Activated CD4-positive, alpha-beta memory T cell treated with anti-CD3 and anti-CD28 coated beads for 36 hours (primary cell): ENCODE results near the gene GUCA1A. TPM values are rescaled to one million over a fixed set of nuclear protein-coding genes. Genes with fewer than 3 reads are reported as not detected.
A peak's percentile ranks its signal among the peaks of the same experiment; 100 is the strongest.
"Not testable (repeated sequence)": the region's sequence is repeated elsewhere in the genome, so short reads cannot be mapped to it uniquely, and the experiment has no call there.

Source experiments
- CTCF ChIA-PET: fragments of 350-600 bp; sonication (Branson Sonifier 250); formaldehyde crosslinking; loops from one replicate; lab custom pipeline; 2021; ENCODE audit warnings: antibody characterized with exemption, inconsistent platforms; lab: Charles Lee
- POLR2A ChIA-PET: fragments of 350-600 bp; sonication (Branson Sonifier 250); formaldehyde crosslinking; loops from one replicate; lab custom pipeline; 2021; ENCODE audit warnings: antibody characterized with exemption; lab: Charles Lee
- DNase-seq: peaks from one replicate; pipeline ENCODE4 v3.0.0-alpha.2; 2020
- H3K27ac Mint-ChIP-seq: one replicate; pipeline ENCODE4 v1.8.0; 2021; ENCODE audit warnings: mixed read lengths
- H3K27me3 Mint-ChIP-seq: one replicate; pipeline ENCODE4 v1.8.0; 2021; ENCODE audit warnings: mixed read lengths
- H3K36me3 Mint-ChIP-seq: one replicate; pipeline ENCODE4 v1.8.0; 2021; ENCODE audit warnings: mixed read lengths
- H3K4me1 Mint-ChIP-seq: one replicate; pipeline ENCODE4 v1.8.0; 2021; ENCODE audit warnings: low read depth, mixed read lengths
- H3K4me3 Mint-ChIP-seq: one replicate; pipeline ENCODE4 v1.8.0; 2021; ENCODE audit warnings: mild to moderate bottlenecking, mixed read lengths
- H3K9me3 Mint-ChIP-seq: one replicate; pipeline ENCODE4 v1.8.0; 2021; ENCODE audit warnings: mixed read lengths
- intact Hi-C: fragments of 100-400 bp; cut with micrococcal nuclease; formaldehyde crosslinking; loops from one replicate; pipeline ENCODE4 v1.15.1; 2023
- total RNA-seq, 2 experiments: library from RNA; stranded (reverse); gene quantifications; one replicate each; pipeline ENCODE4 v1.2.3, GENCODE V29; 2021

Gene GUCA1A
- total RNA-seq, 2 experiments from 2014 or later, result not detected

GRCh38 chr6:42200035-42200434, 26.9 kb downstream of the GUCA1A start:
- Mint-ChIP-seq H3K9me3 (peaks cover 3% of the 10 kb centered on the region), H3K4me1 (peaks cover 2% of the 10 kb centered on the region), H3K36me3 (peaks cover 21% of the 10 kb centered on the region), H3K27me3 (no peaks in the 10 kb centered on the region), H3K4me3 (no peak overlapping the region), H3K27ac (no peak overlapping the region)
- ChIA-PET POLR2A (interaction anchor here (0.7 kb wide), 1 partner anchor 254 kb away, joined by 3 read pairs; no protein-coding TSS in a partner anchor), CTCF (interaction anchor here (1.3 to 2.9 kb wide), 2 partner anchors 15 to 95 kb away, joined by 4 to 12 read pairs; no protein-coding TSS in a partner anchor)
- intact Hi-C loops, result no loop called here
- no peak for DNase-seq

GRCh38 chr6:42201382-42201781, 28.2 kb downstream of the GUCA1A start:
- ChIA-PET CTCF (interaction anchor here (2.9 kb wide), 1 partner anchor 13 kb away, joined by 12 read pairs; no protein-coding TSS in a partner anchor), POLR2A (no interaction called here)

GRCh38 chr6:42202131-42202915, 29.2 kb downstream of the GUCA1A start:
- peaks cover 28% of the 10 kb centered on the region for H3K36me3 Mint-ChIP-seq
- ChIA-PET POLR2A (interaction anchor here (1.0 kb wide), 1 partner anchor 103 kb away, joined by 3 read pairs; no protein-coding TSS in a partner anchor), CTCF (interaction anchor here (1.4 to 2.9 kb wide), 3 partner anchors 12 to 345 kb away, joined by 5 to 12 read pairs (median 8); no protein-coding TSS in a partner anchor)
- H3K27ac Mint-ChIP-seq, H3K27me3 Mint-ChIP-seq, H3K9me3 Mint-ChIP-seq, H3K4me1 Mint-ChIP-seq, intact Hi-C loops, H3K4me3 Mint-ChIP-seq, DNase-seq: not testable (repeated sequence)

More at GRCh38 chr6:42201382-42201781, 28.2 kb downstream of the GUCA1A start:
- H3K27ac Mint-ChIP-seq, result no peak overlapping the region
- intact Hi-C loops, result no loop called here
- no peak for DNase-seq
- peaks cover 24% of the 10 kb centered on the region for H3K36me3 Mint-ChIP-seq
- no peak overlapping the region for H3K4me3 Mint-ChIP-seq
- H3K9me3 Mint-ChIP-seq, result peaks cover 3% of the 10 kb centered on the region
- H3K4me1 Mint-ChIP-seq, result peaks cover 2% of the 10 kb centered on the region
- no peaks in the 10 kb centered on the region for H3K27me3 Mint-ChIP-seq

GRCh38 chr6:42203183-42203582, 30.0 kb downstream of the GUCA1A start:
- ChIA-PET POLR2A (no interaction called here), CTCF (interaction anchor here (1.4 to 1.6 kb wide), 2 partner anchors 11 to 344 kb away, joined by 5 to 8 read pairs; no protein-coding TSS in a partner anchor)
- Mint-ChIP-seq H3K9me3 (peaks cover 3% of the 10 kb centered on the region), H3K36me3 (peaks cover 36% of the 10 kb centered on the region), H3K4me1 (peaks cover 8% of the 10 kb centered on the region), H3K4me3 (no peak overlapping the region), H3K27ac (no peak overlapping the region), H3K27me3 (no peaks in the 10 kb centered on the region)
- DNase-seq, result no peak
- intact Hi-C loops, result no loop called here

GRCh38 chr6:42204768-42205282, 31.7 kb downstream of the GUCA1A start:
- ChIA-PET CTCF (interaction anchor here (0.9 to 2.5 kb wide), 3 partner anchors 10 to 343 kb away, joined by 3 to 7 read pairs (median 3); no protein-coding TSS in a partner anchor), POLR2A (no interaction called here)
- Mint-ChIP-seq H3K4me3 (no peak overlapping the region), H3K36me3 (peaks cover 42% of the 10 kb centered on the region), H3K4me1 (peaks cover 7% of the 10 kb centered on the region), H3K27me3 (no peaks in the 10 kb centered on the region), H3K9me3 (peaks cover 3% of the 10 kb centered on the region), H3K27ac (no peak overlapping the region)
- intact Hi-C loops, result no loop called here
- DNase-seq, result no peak

- peaks cover 42% of the 10 kb centered on the region for H3K36me3 Mint-ChIP-seq
- DNase-seq, H3K4me1 Mint-ChIP-seq, H3K27ac Mint-ChIP-seq, H3K27me3 Mint-ChIP-seq, H3K9me3 Mint-ChIP-seq, POLR2A ChIA-PET, H3K4me3 Mint-ChIP-seq, intact Hi-C loops: not testable (repeated sequence)
- CTCF ChIA-PET, result interaction anchor here (1.2 kb wide), 1 partner anchor 103 kb away, joined by 3 read pairs; no protein-coding TSS in a partner anchor
Observed at GRCh38 chr6:42207559-42207958, 34.4 kb downstream of the GUCA1A start.

GRCh38 chr6:42210551-42210950, 37.4 kb downstream of the GUCA1A start:
- ChIA-PET CTCF (no interaction called here), POLR2A (no interaction called here)
- peaks cover 17% of the 10 kb centered on the region for H3K4me1 Mint-ChIP-seq
- peaks cover 46% of the 10 kb centered on the region for H3K36me3 Mint-ChIP-seq
- no peak for DNase-seq
- intact Hi-C loops, result no loop called here
- H3K27me3 Mint-ChIP-seq, result no peaks in the 10 kb centered on the region
- no peak overlapping the region for H3K4me3 Mint-ChIP-seq
- no peaks in the 10 kb centered on the region for H3K9me3 Mint-ChIP-seq
- H3K27ac Mint-ChIP-seq, result no peak overlapping the region

- ChIA-PET POLR2A (no interaction called here), CTCF (interaction anchor here (0.9 to 1.8 kb wide), 2 partner anchors 335 to 336 kb away, joined by 4 to 8 read pairs; no protein-coding TSS in a partner anchor)
- H3K9me3 Mint-ChIP-seq, result no peaks in the 10 kb centered on the region
- intact Hi-C loops, result no loop called here
- no peak for DNase-seq
- no peak overlapping the region for H3K4me3 Mint-ChIP-seq
- H3K36me3 Mint-ChIP-seq, result peaks cover 42% of the 10 kb centered on the region
- H3K4me1 Mint-ChIP-seq, result peaks cover 26% of the 10 kb centered on the region
- H3K27ac Mint-ChIP-seq, result no peak overlapping the region
- no peaks in the 10 kb centered on the region for H3K27me3 Mint-ChIP-seq
Observed at GRCh38 chr6:42211726-42212125, 38.6 kb downstream of the GUCA1A start.

GRCh38 chr6:42212442-42212841, 39.3 kb downstream of the GUCA1A start:
- intact Hi-C loops, result no loop called here
- H3K36me3 Mint-ChIP-seq, result peaks cover 42% of the 10 kb centered on the region
- POLR2A ChIA-PET, result no interaction called here
- no peak overlapping the region for H3K27ac Mint-ChIP-seq
- peaks cover 30% of the 10 kb centered on the region for H3K4me1 Mint-ChIP-seq
- H3K27me3 Mint-ChIP-seq, result no peaks in the 10 kb centered on the region
- CTCF ChIA-PET, result interaction anchor here (1.8 kb wide), 1 partner anchor 335 kb away, joined by 8 read pairs; no protein-coding TSS in a partner anchor
- DNase-seq, result no peak
- no peaks in the 10 kb centered on the region for H3K9me3 Mint-ChIP-seq
- H3K4me3 Mint-ChIP-seq, result no peak overlapping the region

GRCh38 chr6:42216495-42216894, 43.3 kb downstream of the GUCA1A start:
- POLR2A ChIA-PET, DNase-seq, H3K9me3 Mint-ChIP-seq, H3K27me3 Mint-ChIP-seq: not testable (repeated sequence)
- Mint-ChIP-seq H3K4me3 (peak overlapping the region; percentile 71), H3K4me1 (peaks cover 36% of the 10 kb centered on the region), H3K36me3 (peaks cover 16% of the 10 kb centered on the region), H3K27ac (peak overlapping the region; percentile 29)
- intact Hi-C loops, result loop anchor here (5.0 kb wide), 3 partner anchors 294 to 434 kb away; partner anchors contain the start of genes BYSL, MED20 and PRICKLE4
- CTCF ChIA-PET, result interaction anchor here (0.8 to 2.0 kb wide), 4 partner anchors 112 to 353 kb away, joined by 3 to 18 read pairs (median 4); partner anchors contain the start of gene UBR2

GRCh38 chr6:42217157-42217518, 44.0 kb downstream of the GUCA1A start:
- Mint-ChIP-seq H3K9me3 (no peaks in the 10 kb centered on the region), H3K36me3 (peaks cover 13% of the 10 kb centered on the region), H3K4me3 (peak overlapping the region; percentile 99), H3K27me3 (no peaks in the 10 kb centered on the region), H3K27ac (peak overlapping the region; percentile 94), H3K4me1 (peaks cover 39% of the 10 kb centered on the region)
- ChIA-PET POLR2A (no interaction called here), CTCF (interaction anchor here (0.7 to 2.0 kb wide), 7 partner anchors 112 to 429 kb away, joined by 3 to 18 read pairs (median 3); partner anchors contain the start of genes BYSL, MED20, TOMM6 and UBR2)
- intact Hi-C loops, result loop anchor here (1.0 to 5.0 kb wide), 4 partner anchors 295 to 435 kb away; partner anchors contain the start of genes BYSL, MED20 and PRICKLE4
- no peak for DNase-seq
